ENCODE measurements around the gene IL10.

- no peak for TF ChIP-seq JUND (IDR thresholded peaks at IDR 0.05)
- no peak for TF ChIP-seq TCF12 (IDR thresholded peaks at IDR 0.05)
- TF ChIP-seq POLR2AphosphoS5 (IDR thresholded peaks at IDR 0.05; ENCODE audit: low read depth, low read length): no peak
- TF ChIP-seq CTCF (IDR thresholded peaks at IDR 0.05): no peak
- TF ChIP-seq MAX (IDR thresholded peaks at IDR 0.05; ENCODE audit: low read depth): no peak
- TF ChIP-seq REST (IDR thresholded peaks at IDR 0.05; ENCODE audit: low read depth, low read length): no peak
- TF ChIP-seq ZBTB33 (IDR thresholded peaks at IDR 0.05; ENCODE audit: borderline replicate concordance, low read depth): no peak
- TF ChIP-seq RAD21 (IDR thresholded peaks at IDR 0.05; ENCODE audit: low read length): no peak
- no peak for TF ChIP-seq GABPA (IDR thresholded peaks at IDR 0.05; ENCODE audit: low read depth)
- no peak for TF ChIP-seq TAF1 (IDR thresholded peaks at IDR 0.05; ENCODE audit: borderline replicate concordance, low read depth, low read length)
- TF ChIP-seq RXRA (IDR thresholded peaks at IDR 0.05; ENCODE audit: borderline replicate concordance, low read depth): no peak
- TF ChIP-seq MEF2A (IDR thresholded peaks at IDR 0.05; ENCODE audit: borderline replicate concordance, low read depth): no peak
These were observed 16.3 kb upstream of the IL10 start for GRCh38 chr1:206788487-206789050.
